GOT3 (cell line): ENCODE measurements around the gene ARHGAP42.

Source experiments
- DNase-seq: peaks from one replicate; lab custom pipeline; 2025; ENCODE audit warnings: mixed read lengths; lab: John Stamatoyannopoulos, UW

Gene ARHGAP42

DNA sequence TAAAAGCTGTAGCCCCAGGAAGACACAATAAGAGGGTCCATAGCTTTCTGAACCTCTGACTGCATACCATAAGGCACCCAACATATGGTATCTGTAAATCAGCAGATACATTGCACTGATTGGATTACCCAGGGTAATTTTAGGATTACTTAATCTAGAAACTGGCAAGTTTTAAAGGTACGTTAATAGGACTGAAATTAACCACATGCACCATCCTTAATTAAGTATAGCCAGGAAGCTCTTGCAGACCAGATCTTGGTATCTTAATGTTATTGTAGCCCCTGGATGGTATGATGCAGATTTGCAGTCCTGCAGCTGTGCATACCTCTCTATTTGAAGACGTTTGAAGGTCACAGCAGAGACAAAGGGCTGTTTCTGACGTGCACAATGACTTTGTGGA is 72.8 kb downstream of the ARHGAP42 start:
- DNase-seq, result no peak

- DNase-seq, result no peak
Measured at GRCh38 chr11:100760744-100761143, 73.7 kb downstream of the ARHGAP42 start.

DNA sequence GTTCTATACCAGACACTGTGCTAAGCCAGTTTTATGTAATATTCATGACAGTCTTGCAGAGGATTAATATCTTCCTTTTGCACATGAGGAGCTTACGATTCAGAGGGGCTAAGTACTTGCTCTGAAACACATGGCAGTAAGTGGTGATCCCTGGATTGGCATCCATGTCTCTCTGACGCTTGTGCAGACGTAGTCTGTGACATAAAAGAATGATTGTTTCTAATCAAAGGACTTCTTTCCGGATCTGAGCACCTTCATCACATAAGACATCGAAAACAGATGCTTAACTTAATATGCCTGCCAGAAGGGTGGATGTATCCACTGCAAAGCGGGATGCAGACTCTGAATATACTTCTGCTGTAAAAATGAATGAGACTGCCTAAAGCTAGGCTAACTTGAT is 74.8 kb downstream of the ARHGAP42 start:
- DNase-seq, result no peak

GRCh38 chr11:100766764-100767163 is 79.7 kb downstream of the ARHGAP42 start:
- no peak for DNase-seq

- no peak for DNase-seq
Measured at GRCh38 chr11:100769165-100769564, 82.1 kb downstream of the ARHGAP42 start.

GRCh38 chr11:100769617-100770016 is 82.5 kb downstream of the ARHGAP42 start:
- DNase-seq, result no peak

GRCh38 chr11:100774132-100774531 is 87.0 kb downstream of the ARHGAP42 start:
- DNase-seq, result no peak

GRCh38 chr11:100774859-100775258 is 87.8 kb downstream of the ARHGAP42 start:
- no peak for DNase-seq

GRCh38 chr11:100776212-100776896 is 89.3 kb downstream of the ARHGAP42 start:
- no peak for DNase-seq

- DNase-seq, result no peak
Measured at GRCh38 chr11:100777103-100777502, 90.0 kb downstream of the ARHGAP42 start.

GRCh38 chr11:100777736-100778135 is 90.6 kb downstream of the ARHGAP42 start:
- DNase-seq, result no peak

GRCh38 chr11:100778166-100778785 is 91.2 kb downstream of the ARHGAP42 start:
- DNase-seq, result no peak

GRCh38 chr11:100780470-100780869 is 93.4 kb downstream of the ARHGAP42 start:
- DNase-seq, result no peak

DNA sequence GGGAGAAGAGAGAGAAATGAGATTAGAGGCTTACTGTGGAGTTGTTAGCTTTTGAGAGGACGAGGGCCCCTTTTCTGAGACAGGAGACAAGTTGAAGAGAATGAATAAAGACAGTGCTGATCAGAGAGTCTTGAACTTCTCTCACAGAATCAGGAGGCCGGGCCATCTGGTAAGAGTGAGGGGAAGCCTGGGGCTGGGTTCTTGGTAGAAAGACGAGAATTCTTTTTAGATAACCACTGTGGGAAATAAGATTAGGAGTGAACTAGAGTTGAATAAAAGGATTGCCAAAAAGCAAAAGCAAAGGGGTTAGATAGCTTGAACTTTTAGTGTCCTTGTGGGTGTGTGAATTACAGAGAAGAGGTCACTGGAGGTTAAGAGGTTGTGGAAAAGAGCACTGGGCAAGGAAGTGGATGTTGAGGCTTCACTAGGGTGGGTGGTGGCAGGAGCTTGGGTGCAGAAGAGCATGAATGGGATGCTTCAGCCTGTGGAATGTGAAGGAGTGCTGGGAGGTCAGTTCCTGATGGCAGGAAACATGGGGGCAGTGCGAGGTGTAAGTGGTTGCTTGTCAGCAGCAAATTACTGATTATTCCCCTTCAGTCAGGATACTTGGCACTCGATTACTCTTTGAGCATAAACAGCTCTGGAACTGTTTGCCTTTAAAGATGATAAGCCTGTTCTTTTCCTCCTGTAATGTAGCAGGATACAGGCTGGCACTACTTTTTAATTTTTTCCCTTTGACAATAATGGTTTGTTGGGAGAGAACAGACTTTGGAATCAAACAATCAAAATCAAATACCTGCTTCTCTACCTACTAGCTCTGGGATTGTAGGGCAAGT is 98.3 kb downstream of the ARHGAP42 start:
- DNase-seq, result no peak

GRCh38 chr11:100788561-100789295 is 101.6 kb downstream of the ARHGAP42 start:
- DNase-seq, result no peak

DNA sequence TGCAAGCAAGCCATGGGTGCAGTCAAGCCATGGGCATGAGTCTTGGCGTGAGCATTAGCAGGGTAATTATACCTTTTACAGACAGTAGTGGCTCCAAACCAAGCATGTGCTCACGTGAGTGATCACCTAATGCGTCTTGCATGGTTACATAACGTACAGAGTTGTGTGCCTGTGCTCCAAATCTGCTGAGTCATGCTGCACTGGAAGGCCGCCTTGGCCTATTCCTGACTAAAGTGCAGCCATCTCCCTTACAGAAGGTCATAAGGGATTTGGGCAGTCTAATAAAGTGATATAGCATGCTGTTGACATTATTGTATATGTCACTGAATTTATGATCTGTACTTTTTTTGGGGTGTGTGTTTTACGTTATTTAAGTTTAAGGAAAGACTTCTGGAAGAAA is 102.4 kb downstream of the ARHGAP42 start:
- DNase-seq, result no peak

GRCh38 chr11:100790073-100790472 is 103.0 kb downstream of the ARHGAP42 start:
- no peak for DNase-seq

- no peak for DNase-seq
Measured at GRCh38 chr11:100791103-100791502, 104.0 kb downstream of the ARHGAP42 start.

- no peak for DNase-seq
Measured at GRCh38 chr11:100791860-100792259, 104.8 kb downstream of the ARHGAP42 start.

DNA sequence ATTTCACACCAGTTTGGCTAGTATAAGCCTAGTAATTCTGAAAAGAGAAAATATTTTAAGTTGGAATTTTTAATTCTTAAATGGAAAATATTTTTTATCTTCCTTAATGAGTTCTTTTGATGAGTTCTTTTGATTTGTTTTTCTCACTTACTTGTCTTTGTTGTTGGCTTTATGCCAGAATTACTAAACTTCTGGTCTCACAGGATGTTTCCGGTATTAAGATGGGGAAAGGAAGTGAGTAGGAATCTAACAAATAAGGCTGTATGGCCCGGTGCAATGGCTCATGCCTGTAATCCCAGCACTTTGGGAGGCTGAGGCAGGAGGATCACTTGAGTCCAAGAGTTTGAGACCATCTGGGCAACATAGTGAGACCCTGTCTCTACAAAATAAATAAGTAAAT is 106.4 kb downstream of the ARHGAP42 start:
- no peak for DNase-seq

DNA sequence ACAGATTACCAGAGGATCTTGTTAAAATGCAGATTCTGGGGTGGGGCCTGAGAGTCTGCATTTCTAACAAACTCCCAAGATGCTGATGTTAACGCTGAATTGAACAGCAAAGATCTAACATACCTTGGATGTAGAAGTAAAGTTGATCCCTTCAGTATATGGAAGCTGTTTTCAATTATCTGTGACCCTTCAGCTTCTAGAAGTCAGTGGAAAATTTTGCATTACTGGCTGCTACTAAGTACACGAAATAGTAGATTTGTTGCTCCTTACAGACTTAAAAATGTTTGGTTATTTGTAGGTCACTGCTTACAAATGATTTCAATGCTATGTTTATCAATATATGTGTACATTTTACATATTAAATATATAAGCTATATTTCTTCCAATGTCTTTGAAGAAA is 107.4 kb downstream of the ARHGAP42 start:
- DNase-seq, result no peak

- no peak for DNase-seq
Measured at GRCh38 chr11:100799445-100799844, 112.4 kb downstream of the ARHGAP42 start.
